GM18907 (cell line): ENCODE results near the gene M1AP.

Experiments
- ATAC-seq: cut with Tn5 transposase; IDR thresholded peaks from one replicate; pipeline ENCODE4 v1.9.1; 2021; ENCODE audit warnings: mild to moderate bottlenecking, moderate library complexity; ENCODE audit not compliant: unreplicated experiment

Gene M1AP

GRCh38 chr2:74648009-74648443, at the start of gene M1AP:
TSS of gene M1AP (minus strand) at chr2:74648330. CDS start at chr2:74640275, 8,055 bp downstream.
- no peak for ATAC-seq

GRCh38 chr2:74696829-74697228, 48.7 kb upstream of the M1AP start:
- no peak for ATAC-seq

- no peak for ATAC-seq
Observed at GRCh38 chr2:74695663-74696062, 47.5 kb upstream of the M1AP start.

- no peak for ATAC-seq
Observed at GRCh38 chr2:74694281-74694680, 46.2 kb upstream of the M1AP start.

GRCh38 chr2:74693668-74694067, 45.5 kb upstream of the M1AP start:
- no peak for ATAC-seq

GRCh38 chr2:74693213-74693612, 45.1 kb upstream of the M1AP start:
- no peak for ATAC-seq

- ATAC-seq: no peak
Observed at GRCh38 chr2:74691929-74692328, 43.8 kb upstream of the M1AP start.

GRCh38 chr2:74690571-74690970, 42.4 kb upstream of the M1AP start:
- no peak for ATAC-seq

GRCh38 chr2:74689671-74690070, 41.5 kb upstream of the M1AP start:
- no peak for ATAC-seq

- ATAC-seq: no peak
Observed at GRCh38 chr2:74688881-74689280, 40.8 kb upstream of the M1AP start.

- ATAC-seq: no peak
Observed at GRCh38 chr2:74685408-74685807, 37.3 kb upstream of the M1AP start.

- ATAC-seq: no peak
Observed at GRCh38 chr2:74682501-74682900, 34.4 kb upstream of the M1AP start.

- no peak for ATAC-seq
Observed at GRCh38 chr2:74679615-74680014, 31.5 kb upstream of the M1AP start.

- ATAC-seq: no peak
Observed at GRCh38 chr2:74676331-74676730, 28.2 kb upstream of the M1AP start.

- no peak for ATAC-seq
Observed at GRCh38 chr2:74675090-74675489, 27.0 kb upstream of the M1AP start.

- no peak for ATAC-seq
Observed at GRCh38 chr2:74673826-74674528, 25.8 kb upstream of the M1AP start.

- no peak for ATAC-seq
Observed at GRCh38 chr2:74671479-74671878, 23.3 kb upstream of the M1AP start.

GRCh38 chr2:74670263-74670662, 22.1 kb upstream of the M1AP start:
- ATAC-seq: no peak

- ATAC-seq: no peak
Observed at GRCh38 chr2:74668087-74668486, 20.0 kb upstream of the M1AP start.

GRCh38 chr2:74659462-74659861, 11.3 kb upstream of the M1AP start:
- ATAC-seq: no peak

- ATAC-seq: no peak
Observed at GRCh38 chr2:74658516-74658915, 10.4 kb upstream of the M1AP start.

GRCh38 chr2:74655579-74655978, 7.4 kb upstream of the M1AP start:
- no peak for ATAC-seq
